Adrenal gland (tissue), 5 donors: ENCODE measurements around the gene PALMD.

Experiments
- CTCF ChIP-seq, 6 experiments: fragments of 450-650 bp in 4 of 6; fragments of 200-600 bp in 2 of 6; sonication (generic) in 1 of 6; IDR thresholded peaks; 1 replicate in 5 of 6; 2 replicates in 1 of 6; pipeline versions ENCODE4 v1.5.1 to v1.8.0; 2016 to 2021; ENCODE audit warnings: antibody characterized with exemption in 6 of 6, mild to moderate bottlenecking in 2 of 6, moderate library complexity in 1 of 6
- POLR2A ChIP-seq, 2 donors: fragments of 450-650 bp; IDR thresholded peaks; one replicate each; pipeline ENCODE4 v1.6.1; 2017; ENCODE audit warnings: antibody characterized with exemption in 2 of 2, mild to moderate bottlenecking in 2 of 2, moderate library complexity in 1 of 2
- donor health status: DM: no; HTN: no; CAD: no.

DNA sequence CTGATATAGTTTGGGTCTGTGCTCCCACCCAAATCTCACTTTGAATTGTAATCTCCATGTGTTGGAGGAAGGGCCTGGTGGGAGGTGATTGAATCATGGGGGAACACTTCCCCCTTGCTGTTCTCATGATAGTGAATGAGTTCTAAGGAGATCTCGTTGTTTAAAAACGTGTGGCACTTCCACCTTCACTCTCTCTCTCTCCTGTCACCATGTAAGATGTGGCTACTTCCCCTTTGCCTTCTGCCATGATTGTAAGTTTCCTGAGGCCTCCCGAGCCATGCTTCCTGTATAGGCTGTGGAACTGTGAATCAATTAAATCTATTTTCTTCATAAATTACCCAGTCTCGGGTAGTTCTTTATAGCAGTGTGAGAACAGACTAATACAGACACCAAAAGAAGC lies 80.1 kb downstream of the PALMD start:
- TF ChIP-seq POLR2A (IDR thresholded peaks at IDR 0.05) (no peak), CTCF (IDR thresholded peaks at IDR 0.05) (no peak)
